GM12892 (cell line): ENCODE measurements around the gene PCSK5.

Experiments
- POLR2A ChIP-seq: IDR thresholded peaks from 2 replicates; pipeline ENCODE4 v1.6.1; 2011; ENCODE audit warnings: low read depth, low read length, control low read depth
- POLR2AphosphoS5 ChIP-seq: IDR thresholded peaks from 2 replicates; pipeline ENCODE4 v1.6.1; 2011; ENCODE audit warnings: low read depth, low read length, control low read depth
- TAF1 ChIP-seq: IDR thresholded peaks from 2 replicates; pipeline ENCODE4 v1.6.1; 2011; ENCODE audit warnings: low read depth, mild to moderate bottlenecking, control low read depth, low read length, borderline replicate concordance

DNA sequence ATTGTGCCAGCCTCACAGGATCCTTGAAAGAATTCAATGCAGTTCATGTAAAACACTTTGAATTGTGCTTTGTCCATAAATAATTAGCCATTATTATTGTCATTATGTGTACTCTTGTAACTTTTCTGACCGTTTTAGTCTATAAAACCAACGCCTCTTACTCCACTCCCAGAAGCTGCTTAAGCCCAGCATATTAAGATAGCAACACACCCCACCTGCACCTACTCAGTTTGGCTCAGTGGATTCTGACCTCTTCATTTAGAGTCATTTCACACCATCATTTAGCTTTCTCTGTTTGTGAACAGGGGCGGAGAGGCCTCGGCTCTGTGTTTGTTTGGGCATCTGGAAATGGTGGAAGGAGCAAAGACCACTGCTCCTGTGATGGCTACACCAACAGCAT lies 205.1 kb downstream of the PCSK5 start:
- TF ChIP-seq POLR2AphosphoS5 (no peak), POLR2A (no peak), TAF1 (no peak)
